GM12878 (cell line): Measurements from ENCODE around the gene DUSP18. TPM values are rescaled to one million over a fixed set of nuclear protein-coding genes. Genes with fewer than 3 reads are reported as not detected.

Source experiments
- ATAC-seq: fragments of 200-7000 bp; cut with Tn5 transposase; 3 replicates; pipeline ENCODE4 v1.9.1; 2020; ENCODE audit warnings: mild to moderate bottlenecking, moderate library complexity
- BruUV-seq: library from RNA; stranded (reverse); fragments of 400-500 nt; replicated peaks from 2 replicates; lab custom pipeline; 2021; lab: Mats Ljungman, UMichigan
- CTCF ChIA-PET: fragments of 300-600 bp; sonication (Branson Sonifier 250); formaldehyde crosslinking; extraction: SDS; loops from one replicate; lab custom pipeline; 2021; ENCODE audit warnings: inconsistent platforms; lab: Yijun Ruan, JAX
- POLR2A ChIA-PET: fragments of 350-600 bp; formaldehyde crosslinking; extraction: SDS; loops from one replicate; lab custom pipeline; 2021; ENCODE audit warnings: inconsistent platforms; lab: Charles Lee
- RAD21 ChIA-PET: fragments of 300-600 bp; sonication (Branson Sonifier 250); formaldehyde crosslinking; loops from one replicate; lab custom pipeline; 2023; ENCODE audit warnings: antibody characterized with exemption; ENCODE audit not compliant: unreplicated experiment; lab: Charles Lee
- SMC1A ChIA-PET: fragments of 300-600 bp; sonication (Branson Sonifier 250); formaldehyde crosslinking; loops from one replicate; lab custom pipeline; 2023; ENCODE audit not compliant: unreplicated experiment, uncharacterized antibody; lab: Charles Lee
- DNase-seq: peaks from one replicate; pipeline ENCODE4 v3.0.0-alpha.2; 2011; ENCODE audit warnings: low read depth, low spot score
- FAIRE-seq: peaks from 3 replicates; lab custom pipeline; 2011; peaks lifted over from hg19 to GRCh38; lab: Jason Lieb, UNC
- H2AFZ ChIP-seq: 2 replicates; pipeline ENCODE4 v1.6.0; 2011; ENCODE audit warnings: low read depth, low read length, control low read depth; ENCODE audit not compliant: control insufficient read depth
- H3K27ac ChIP-seq: 2 replicates; pipeline ENCODE4 v1.5.1; 2011; ENCODE audit warnings: control low read depth; ENCODE audit not compliant: control insufficient read depth, insufficient read depth
- H3K27me3 ChIP-seq, 2 experiments: replicated peaks in 1 of 2; 2 replicates each; pipeline versions ENCODE4 v1.6.0 to v1.6.1; 2011; ENCODE audit warnings: low read length in 1 of 2; ENCODE audit not compliant: control insufficient read depth in 2 of 2, insufficient read depth in 2 of 2
- H3K36me3 ChIP-seq, 2 experiments: 2 replicates each; pipeline ENCODE4 v1.5.1; 2011; ENCODE audit warnings: low read length in 1 of 2; ENCODE audit not compliant: control insufficient read depth in 2 of 2, insufficient read depth in 2 of 2
- H3K4me1 ChIP-seq: 2 replicates; pipeline ENCODE4 v1.6.1; 2011; ENCODE audit warnings: mild to moderate bottlenecking, low read length, moderate library complexity, mixed read lengths; ENCODE audit not compliant: control insufficient read depth, insufficient read depth
- H3K4me2 ChIP-seq: 2 replicates; pipeline ENCODE4 v1.6.0; 2011; ENCODE audit warnings: control low read depth; ENCODE audit not compliant: control insufficient read depth, insufficient read depth
- H3K4me3 ChIP-seq: fragments of 200-600 bp; sonication (generic); 2 replicates; pipeline ENCODE4 v1.5.1; 2016
- H3K79me2 ChIP-seq: 2 replicates; pipeline ENCODE4 v1.6.0; 2011; ENCODE audit warnings: low read length; ENCODE audit not compliant: control insufficient read depth, insufficient read depth
- H3K9ac ChIP-seq: 2 replicates; pipeline ENCODE4 v1.8.0; 2011; ENCODE audit warnings: low read length, control low read depth, mixed read lengths; ENCODE audit not compliant: control insufficient read depth, insufficient read depth
- H3K9me3 ChIP-seq: replicated peaks from 3 replicates; pipeline ENCODE4 v1.5.1; 2011; ENCODE audit warnings: mild to moderate bottlenecking, low read length; ENCODE audit not compliant: control insufficient read depth, insufficient read depth
- H4K20me1 ChIP-seq: 2 replicates; pipeline ENCODE4 v1.6.0; 2011; ENCODE audit not compliant: control insufficient read depth, insufficient read depth
- EGR1 ChIP-seq, 2 experiments: IDR thresholded peaks; 1 replicate in 1 of 2; 2 replicates in 1 of 2; pipeline ENCODE4 v1.6.1; 2011 to 2012; ENCODE audit warnings: low read depth in 2 of 2, low read length in 2 of 2, borderline replicate concordance in 1 of 2, mild to moderate bottlenecking in 1 of 2, moderate library complexity in 1 of 2
- HDGF ChIP-seq: fragments of 450-650 bp; IDR thresholded peaks from 2 replicates; pipeline ENCODE4 v1.6.1; 2016; ENCODE audit warnings: antibody characterized with exemption
- IKZF1 ChIP-seq: fragments of 450-650 bp; conservative IDR thresholded peaks from 2 replicates; pipeline ENCODE4 v1.6.1; 2017; ENCODE audit warnings: antibody characterized with exemption, mild to moderate bottlenecking
- LARP7 ChIP-seq: fragments of 450-650 bp; IDR thresholded peaks from 2 replicates; pipeline ENCODE4 v1.6.1; 2017; ENCODE audit warnings: mild to moderate bottlenecking
- RELA ChIP-seq: fragments of 450-650 bp; IDR thresholded peaks from 2 replicates; pipeline ENCODE4 v1.8.0; 2014; ENCODE audit warnings: borderline replicate concordance; ENCODE audit not compliant: partially characterized antibody
- SREBF1 ChIP-seq: IDR thresholded peaks from 2 replicates; pipeline ENCODE4 v1.6.1; 2012; ENCODE audit warnings: mild to moderate bottlenecking, low read length
- ZNF274 ChIP-seq: IDR thresholded peaks from one replicate; pipeline ENCODE4 v1.8.0; 2011; ENCODE audit not compliant: insufficient read length, insufficient read depth
- WGBS: methylation state at CpG from one replicate; pipeline ENCODE4 v1.1.6; 2016; ENCODE audit warnings: low lambda C conversion rate; ENCODE audit not compliant: insufficient replicate concordance, insufficient coverage; ENCODE audit errors: missing lambda C conversion rate; 5-methylcytosine and 5-hydroxymethylcytosine counted together
- in situ Hi-C: fragments of 300-500 bp; cut with MboI; formaldehyde crosslinking; loops from 9 replicates; pipeline ENCODE4 v1.14.3; 2018; ENCODE audit warnings: mixed read lengths
- intact Hi-C: fragments of 100-400 bp; cut with micrococcal nuclease; formaldehyde crosslinking; loops from one replicate; pipeline ENCODE4 v1.14.2; 2022; ENCODE audit not compliant: unreplicated experiment
- polyA plus RNA-seq, 11 experiments: library from polyadenylated mRNA; depleted of rRNA in 4 of 11; unstranded in 6 of 11; stranded (reverse) in 5 of 11; fragments of >200 nt; fragmentation: Nextera tagmentation in 4 of 11; fragmentation: Illumina TruSeq in 1 of 11; extraction: Ambion mirVana in 4 of 11; extraction: Trizol in 1 of 11; gene quantifications; 1 replicate in 1 of 11; 2 replicates in 10 of 11; pipeline versions ENCODE4 v1.2.1 to v1.2.3, GENCODE V29; 2011 to 2016; ENCODE audit warnings: inconsistent platforms in 2 of 11, missing spikeins in 2 of 11, low read depth in 1 of 11
- total RNA-seq, 4 experiments: library from RNA; depleted of rRNA in 3 of 4; stranded (reverse); fragments of >200 nt in 3 of 4; fragmentation: Illumina TruSeq in 1 of 4; extraction: Trizol in 1 of 4; gene quantifications; 2 replicates each; pipeline versions ENCODE4 v1.2.1 to v1.2.3, GENCODE V29; 2013 to 2021
- TF ChIP-seq, protein P1 (sequence below): fragments of 450-650 bp; formaldehyde crosslinking; IDR thresholded peaks from 2 replicates; pipeline ENCODE4 v1.4.0; 2020; ENCODE audit warnings: mild to moderate bottlenecking, moderate library complexity
- TF ChIP-seq, protein P2 (sequence below): fragments of 150-350 bp; IDR thresholded peaks from 2 replicates; pipeline ENCODE4 v1.6.1; 2016; ENCODE audit warnings: low read depth, low read length
- TF ChIP-seq, protein P3 (sequence below): fragments of 450-650 bp; IDR thresholded peaks from 2 replicates; pipeline ENCODE4 v1.6.1; 2017; ENCODE audit warnings: mild to moderate bottlenecking
- TF ChIP-seq, protein P4 (sequence below): IDR thresholded peaks from 2 replicates; pipeline ENCODE4 v1.6.1; 2012; ENCODE audit warnings: low read depth, low read length, improper control_type of control experiment

The DUSP18 gene
- total and polyA plus RNA-seq, 10 of the 15 experiments (the other 5 are each of a cell fraction or from before 2014, with no cell fraction given), result 1.9 to 11.9 (median 7.7) TPM

DNA sequence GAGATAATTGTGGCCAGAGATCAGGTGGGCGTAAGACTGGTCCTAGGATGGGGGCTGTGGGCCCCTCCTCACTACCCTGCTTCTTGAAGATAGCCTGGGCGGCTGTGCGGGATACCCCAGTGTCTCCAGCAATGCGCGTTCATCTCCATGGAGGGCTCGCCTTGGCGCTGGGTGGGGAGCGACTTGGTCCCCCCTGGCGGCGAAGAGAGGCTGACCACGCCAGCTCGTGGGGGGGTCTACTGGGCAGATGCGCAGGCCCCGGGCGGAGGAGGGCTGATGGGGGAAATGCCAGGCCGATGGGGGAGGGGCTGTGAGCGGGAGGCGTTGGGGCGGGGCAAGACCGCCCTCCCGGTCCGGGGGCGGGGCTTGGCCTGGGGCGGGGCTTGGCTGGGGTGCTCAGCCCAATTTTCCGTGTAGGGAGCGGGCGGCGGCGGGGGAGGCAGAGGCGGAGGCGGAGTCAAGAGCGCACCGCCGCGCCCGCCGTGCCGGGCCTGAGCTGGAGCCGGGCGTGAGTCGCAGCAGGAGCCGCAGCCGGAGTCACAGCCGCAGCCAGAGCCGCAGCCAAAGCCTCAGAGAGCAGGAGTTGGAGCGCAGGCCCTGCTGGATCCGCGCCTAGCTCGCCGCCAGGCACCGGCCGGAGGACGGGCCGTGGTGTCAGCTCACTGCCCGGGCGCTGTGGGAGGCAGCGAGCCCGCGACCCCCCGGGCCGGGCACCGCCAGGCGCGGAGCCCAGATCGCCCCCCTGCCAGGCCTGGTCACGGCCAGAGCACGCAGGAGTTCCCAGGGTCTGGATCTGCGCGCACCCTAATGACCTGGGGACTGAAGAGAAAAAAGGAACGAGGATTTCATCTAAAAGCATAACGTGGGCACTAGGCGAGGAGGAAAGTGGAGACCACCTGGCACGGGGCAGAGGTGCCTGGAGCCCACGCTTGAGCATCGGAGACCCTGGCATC, 32.1 kb downstream of the DUSP18 start, which contains the start of gene SLC35E4:
Gene SLC35E4 (plus strand): TSS at position 509 of the 953 bp plus-strand sequence. CDS start 670 bp downstream, outside the sequence.
- DNase-seq (peak; percentile 47), FAIRE-seq (no peak), ATAC-seq (peak; percentile 83)
- POLR2A ChIA-PET, result interaction anchor here (0.6 to 2.3 kb wide), 21 partner anchors 10 to 460 kb away, joined by 3 to 8 read pairs (median 4); partner anchors contain the start of genes MORC2 and TCN2
- RAD21 ChIA-PET, result interaction anchor here (0.7 to 4.3 kb wide), 20 partner anchors 14 to 881 kb away, joined by 3 to 165 read pairs (median 5); partner anchors contain the start of genes DUSP18, PES1 and TCN2
- peak within 1 kb of the TSS; percentile 80 for H3K9ac ChIP-seq
- H3K36me3 ChIP-seq, result no peaks in the 10 kb centered on the region
- in situ Hi-C loops (loop anchor here (25.0 kb wide), 1 partner anchor 277 kb away; no protein-coding TSS in a partner anchor), intact Hi-C loops (loop anchor here (2.0 to 10.0 kb wide), 2 partner anchors 71 to 449 kb away; partner anchors contain the start of gene SMTN)
- H3K27ac ChIP-seq, result peak within 1 kb of the TSS; percentile 61
- peaks cover 8% of the 10 kb centered on the region for H3K79me2 ChIP-seq
- H4K20me1 ChIP-seq, result no peaks in the 10 kb centered on the region
- SMC1A ChIA-PET, result interaction anchor here (0.8 to 4.8 kb wide), 20 partner anchors 13 to 449 kb away, joined by 3 to 159 read pairs (median 4); partner anchors contain the start of genes DUSP18 and TCN2
- H3K9me3 ChIP-seq, result no peaks in the 10 kb centered on the region; the same call in 2 of the 3 replicates
- CTCF ChIA-PET, result interaction anchor here (0.6 to 4.5 kb wide), 36 partner anchors 9 to 589 kb away, joined by 3 to 243 read pairs (median 5); partner anchors contain the start of genes DUSP18, OSBP2, PES1 and SELENOM
- peak within 1 kb of the TSS; percentile 90 for H2AFZ ChIP-seq
- 3% methylated on average over 48 of the region's 75 CpGs for WGBS
- peaks cover 4% of the 10 kb centered on the region; the same call in 1 of the 2 replicates for H3K4me1 ChIP-seq
- H3K27me3 ChIP-seq, result no peaks in the 10 kb centered on the region
- BruUV-seq, result TSS peak; percentile 68
- H3K4me2 ChIP-seq, result peak within 1 kb of the TSS; percentile 92
- H3K4me3 ChIP-seq, result peak within 1 kb of the TSS; percentile 77
- TF ChIP-seq EGR1 (IDR thresholded peaks at IDR 0.05; ENCODE audit: borderline replicate concordance in 1 of 2, low read depth in 2 of 2, low read length in 2 of 2) (peak in 1 of 2 experiments; percentile 72; a peak in 2 of 3 replicates), HDGF (no peak), LARP7 (peak; percentile 60; the same call in 1 of the 2 replicates), IKZF1 (peak; percentile 62), ZNF274 (no peak), SREBF1 (no peak), RELA (peak; percentile 42)
- TF ChIP-seq, protein P1, sequence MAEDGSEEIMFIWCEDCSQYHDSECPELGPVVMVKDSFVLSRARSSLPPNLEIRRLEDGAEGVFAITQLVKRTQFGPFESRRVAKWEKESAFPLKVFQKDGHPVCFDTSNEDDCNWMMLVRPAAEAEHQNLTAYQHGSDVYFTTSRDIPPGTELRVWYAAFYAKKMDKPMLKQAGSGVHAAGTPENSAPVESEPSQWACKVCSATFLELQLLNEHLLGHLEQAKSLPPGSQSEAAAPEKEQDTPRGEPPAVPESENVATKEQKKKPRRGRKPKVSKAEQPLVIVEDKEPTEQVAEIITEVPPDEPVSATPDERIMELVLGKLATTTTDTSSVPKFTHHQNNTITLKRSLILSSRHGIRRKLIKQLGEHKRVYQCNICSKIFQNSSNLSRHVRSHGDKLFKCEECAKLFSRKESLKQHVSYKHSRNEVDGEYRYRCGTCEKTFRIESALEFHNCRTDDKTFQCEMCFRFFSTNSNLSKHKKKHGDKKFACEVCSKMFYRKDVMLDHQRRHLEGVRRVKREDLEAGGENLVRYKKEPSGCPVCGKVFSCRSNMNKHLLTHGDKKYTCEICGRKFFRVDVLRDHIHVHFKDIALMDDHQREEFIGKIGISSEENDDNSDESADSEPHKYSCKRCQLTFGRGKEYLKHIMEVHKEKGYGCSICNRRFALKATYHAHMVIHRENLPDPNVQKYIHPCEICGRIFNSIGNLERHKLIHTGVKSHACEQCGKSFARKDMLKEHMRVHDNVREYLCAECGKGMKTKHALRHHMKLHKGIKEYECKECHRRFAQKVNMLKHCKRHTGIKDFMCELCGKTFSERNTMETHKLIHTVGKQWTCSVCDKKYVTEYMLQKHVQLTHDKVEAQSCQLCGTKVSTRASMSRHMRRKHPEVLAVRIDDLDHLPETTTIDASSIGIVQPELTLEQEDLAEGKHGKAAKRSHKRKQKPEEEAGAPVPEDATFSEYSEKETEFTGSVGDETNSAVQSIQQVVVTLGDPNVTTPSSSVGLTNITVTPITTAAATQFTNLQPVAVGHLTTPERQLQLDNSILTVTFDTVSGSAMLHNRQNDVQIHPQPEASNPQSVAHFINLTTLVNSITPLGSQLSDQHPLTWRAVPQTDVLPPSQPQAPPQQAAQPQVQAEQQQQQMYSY (CRISPR knock-in tag), result no peak
- TF ChIP-seq, protein P2, sequence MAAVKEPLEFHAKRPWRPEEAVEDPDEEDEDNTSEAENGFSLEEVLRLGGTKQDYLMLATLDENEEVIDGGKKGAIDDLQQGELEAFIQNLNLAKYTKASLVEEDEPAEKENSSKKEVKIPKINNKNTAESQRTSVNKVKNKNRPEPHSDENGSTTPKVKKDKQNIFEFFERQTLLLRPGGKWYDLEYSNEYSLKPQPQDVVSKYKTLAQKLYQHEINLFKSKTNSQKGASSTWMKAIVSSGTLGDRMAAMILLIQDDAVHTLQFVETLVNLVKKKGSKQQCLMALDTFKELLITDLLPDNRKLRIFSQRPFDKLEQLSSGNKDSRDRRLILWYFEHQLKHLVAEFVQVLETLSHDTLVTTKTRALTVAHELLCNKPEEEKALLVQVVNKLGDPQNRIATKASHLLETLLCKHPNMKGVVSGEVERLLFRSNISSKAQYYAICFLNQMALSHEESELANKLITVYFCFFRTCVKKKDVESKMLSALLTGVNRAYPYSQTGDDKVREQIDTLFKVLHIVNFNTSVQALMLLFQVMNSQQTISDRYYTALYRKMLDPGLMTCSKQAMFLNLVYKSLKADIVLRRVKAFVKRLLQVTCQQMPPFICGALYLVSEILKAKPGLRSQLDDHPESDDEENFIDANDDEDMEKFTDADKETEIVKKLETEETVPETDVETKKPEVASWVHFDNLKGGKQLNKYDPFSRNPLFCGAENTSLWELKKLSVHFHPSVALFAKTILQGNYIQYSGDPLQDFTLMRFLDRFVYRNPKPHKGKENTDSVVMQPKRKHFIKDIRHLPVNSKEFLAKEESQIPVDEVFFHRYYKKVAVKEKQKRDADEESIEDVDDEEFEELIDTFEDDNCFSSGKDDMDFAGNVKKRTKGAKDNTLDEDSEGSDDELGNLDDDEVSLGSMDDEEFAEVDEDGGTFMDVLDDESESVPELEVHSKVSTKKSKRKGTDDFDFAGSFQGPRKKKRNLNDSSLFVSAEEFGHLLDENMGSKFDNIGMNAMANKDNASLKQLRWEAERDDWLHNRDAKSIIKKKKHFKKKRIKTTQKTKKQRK, result no peak
- TF ChIP-seq, protein P3, sequence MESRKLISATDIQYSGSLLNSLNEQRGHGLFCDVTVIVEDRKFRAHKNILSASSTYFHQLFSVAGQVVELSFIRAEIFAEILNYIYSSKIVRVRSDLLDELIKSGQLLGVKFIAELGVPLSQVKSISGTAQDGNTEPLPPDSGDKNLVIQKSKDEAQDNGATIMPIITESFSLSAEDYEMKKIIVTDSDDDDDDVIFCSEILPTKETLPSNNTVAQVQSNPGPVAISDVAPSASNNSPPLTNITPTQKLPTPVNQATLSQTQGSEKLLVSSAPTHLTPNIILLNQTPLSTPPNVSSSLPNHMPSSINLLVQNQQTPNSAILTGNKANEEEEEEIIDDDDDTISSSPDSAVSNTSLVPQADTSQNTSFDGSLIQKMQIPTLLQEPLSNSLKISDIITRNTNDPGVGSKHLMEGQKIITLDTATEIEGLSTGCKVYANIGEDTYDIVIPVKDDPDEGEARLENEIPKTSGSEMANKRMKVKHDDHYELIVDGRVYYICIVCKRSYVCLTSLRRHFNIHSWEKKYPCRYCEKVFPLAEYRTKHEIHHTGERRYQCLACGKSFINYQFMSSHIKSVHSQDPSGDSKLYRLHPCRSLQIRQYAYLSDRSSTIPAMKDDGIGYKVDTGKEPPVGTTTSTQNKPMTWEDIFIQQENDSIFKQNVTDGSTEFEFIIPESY, result no peak
- TF ChIP-seq, protein P4, sequence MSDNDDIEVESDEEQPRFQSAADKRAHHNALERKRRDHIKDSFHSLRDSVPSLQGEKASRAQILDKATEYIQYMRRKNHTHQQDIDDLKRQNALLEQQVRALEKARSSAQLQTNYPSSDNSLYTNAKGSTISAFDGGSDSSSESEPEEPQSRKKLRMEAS, result 0 out of 2 replicates have a peak, but pooled peaks have one; percentile 37
